Stimulated activated CD4-positive, alpha-beta T cell treated with anti-CD3 and anti-CD28 coated beads, Interleukin-4, amount 100 ng/mL, for 1 hour (primary cell): ENCODE results near the gene TMEM115.

Source experiments
- DNase-seq: peaks from one replicate; pipeline ENCODE4 v3.0.0-alpha.2; 2020

The TMEM115 gene

GRCh38 chr3:50358911-50359759 lies at the start of gene TMEM115:
TMEM115 (minus strand) TSS chr3:50359521; CDS start chr3:50359063, 458 bp downstream.
- peak; percentile 91 for DNase-seq

DNA sequence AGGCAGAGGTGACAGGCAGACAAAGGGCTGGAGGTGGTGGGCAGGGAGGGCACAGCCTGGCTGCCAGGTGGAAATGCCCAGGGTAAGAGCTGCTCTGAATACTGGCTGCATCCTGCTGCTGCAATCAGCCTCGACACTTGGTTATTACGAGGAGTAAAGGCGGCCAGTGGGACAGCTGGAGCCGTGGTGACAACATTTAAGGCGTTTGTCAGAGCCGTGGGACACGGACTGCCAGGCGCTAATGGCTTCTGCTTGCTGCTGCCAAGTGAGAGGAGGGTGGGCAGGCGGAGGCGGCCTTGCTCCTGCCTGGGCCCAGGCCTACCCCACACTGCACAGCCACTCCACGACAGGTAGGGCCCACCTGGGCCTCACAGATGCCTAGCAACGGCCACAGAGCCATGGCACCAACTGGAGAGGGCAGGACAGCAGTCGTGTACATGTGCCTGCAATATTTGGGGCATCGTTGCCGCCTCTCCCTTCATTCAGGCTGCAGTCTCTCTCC lies 49.2 kb upstream of the TMEM115 start:
- DNase-seq = no peak

DNA sequence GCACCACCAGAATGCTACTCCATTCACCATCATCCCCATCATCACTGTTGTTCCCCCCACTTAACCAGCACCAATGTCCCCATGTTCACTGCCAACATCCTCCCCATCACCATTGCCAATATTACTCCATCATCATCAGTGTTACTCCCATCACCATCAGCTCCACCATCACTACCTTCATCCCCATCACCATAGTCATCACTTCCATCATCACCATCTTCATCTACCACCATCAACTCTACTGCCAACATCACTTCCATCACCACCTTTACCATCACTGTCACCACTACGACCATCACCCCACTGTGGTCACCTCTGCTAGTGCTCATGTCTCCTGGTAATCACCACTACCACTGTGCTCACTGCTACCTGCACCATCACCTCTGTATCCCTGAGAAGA lies 47.2 kb upstream of the TMEM115 start:
- DNase-seq = no peak

DNA sequence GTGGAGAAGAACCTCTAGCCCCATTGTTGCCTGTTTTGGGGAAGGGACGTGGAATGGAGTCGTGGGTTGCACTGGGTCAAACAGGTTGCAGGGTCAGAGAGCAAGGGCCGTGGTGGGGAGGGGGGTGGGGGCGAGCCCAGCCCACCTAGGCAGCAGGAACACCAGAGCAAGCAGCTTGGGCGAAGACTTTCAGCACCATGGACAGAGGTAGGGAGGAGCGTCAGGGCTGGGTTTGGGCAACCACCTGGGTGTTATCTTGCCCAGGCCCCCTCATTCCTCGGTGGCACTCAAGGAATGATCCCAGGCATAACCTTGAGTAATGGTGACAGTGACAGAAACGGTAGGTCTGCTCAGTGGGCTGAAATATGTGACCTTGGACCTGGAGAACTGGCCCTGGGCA lies 45.9 kb upstream of the TMEM115 start:
- peak; percentile 7 for DNase-seq

DNA sequence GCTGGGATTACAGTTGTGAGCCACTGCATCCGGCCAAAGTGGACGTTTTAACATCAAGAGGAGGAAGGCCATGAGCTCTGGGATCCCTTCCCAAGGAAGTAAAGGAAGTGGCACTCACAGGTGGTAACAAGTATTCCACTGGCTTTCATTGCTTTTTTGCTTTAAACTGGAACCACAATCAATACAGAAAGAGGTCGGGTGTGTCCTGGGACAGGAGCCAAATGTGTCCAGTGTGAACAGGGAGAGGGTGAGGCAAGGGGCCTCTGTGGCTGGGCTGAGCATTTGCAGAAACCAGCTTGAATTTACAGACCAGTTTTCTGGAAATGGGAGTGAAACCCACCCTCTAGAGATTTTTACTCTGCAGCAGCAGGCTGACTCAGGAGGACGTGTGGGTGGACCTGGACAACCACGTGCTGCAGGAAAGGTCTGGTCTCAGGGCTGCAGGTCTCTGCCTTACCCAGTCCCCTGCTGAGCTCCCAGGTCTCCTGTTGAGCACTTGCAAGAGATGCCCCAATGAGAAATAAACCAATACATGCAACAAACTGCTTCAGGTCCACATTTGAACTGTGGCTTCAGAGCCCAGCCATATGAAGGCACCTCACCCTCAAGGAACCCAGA lies 42.8 kb upstream of the TMEM115 start:
- no peak for DNase-seq

- no peak for DNase-seq
Measured at GRCh38 chr3:50396502-50396901, 37.2 kb upstream of the TMEM115 start.

DNA sequence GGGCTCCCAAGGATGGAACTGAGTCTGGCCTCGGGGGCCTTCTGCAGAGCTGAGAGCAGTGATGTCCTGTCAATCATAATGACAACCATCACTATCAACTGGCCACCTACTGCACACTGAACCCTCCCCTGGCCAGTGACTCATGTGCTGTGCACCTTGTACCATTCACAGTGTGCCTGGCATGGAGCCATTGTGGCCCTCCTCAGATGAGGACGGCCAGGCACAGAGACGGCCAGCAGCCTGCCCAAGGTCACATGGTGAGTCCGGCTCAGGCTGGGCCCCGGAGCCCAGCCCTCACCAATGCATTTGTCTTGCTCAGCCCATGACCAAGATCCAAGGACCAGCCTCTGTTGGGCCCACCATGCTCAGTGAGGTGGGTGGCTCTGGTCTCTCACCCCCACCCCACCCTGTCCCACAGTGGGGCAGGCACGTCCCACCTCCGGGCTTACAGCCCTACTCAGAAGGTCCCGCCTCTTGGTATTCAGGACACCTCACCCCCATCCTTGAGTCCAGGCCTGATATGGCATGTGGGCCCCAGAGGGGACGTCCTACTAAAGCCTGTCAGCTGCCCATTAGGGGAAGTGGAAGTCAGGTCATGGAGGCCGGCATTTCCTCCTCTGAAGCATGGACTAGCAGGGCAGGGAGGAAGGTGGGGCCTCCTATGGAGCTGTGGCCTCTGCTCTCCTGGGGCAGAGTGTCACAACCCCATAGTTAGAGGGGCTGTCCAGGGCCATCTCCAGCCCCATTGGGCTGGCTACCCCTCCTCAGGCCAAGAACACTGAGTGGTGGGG lies 35.9 kb upstream of the TMEM115 start:
- DNase-seq = no peak

- no peak for DNase-seq
Measured at GRCh38 chr3:50393061-50393460, 33.7 kb upstream of the TMEM115 start.

- no peak for DNase-seq
Measured at GRCh38 chr3:50392101-50392715, 32.9 kb upstream of the TMEM115 start.

DNA sequence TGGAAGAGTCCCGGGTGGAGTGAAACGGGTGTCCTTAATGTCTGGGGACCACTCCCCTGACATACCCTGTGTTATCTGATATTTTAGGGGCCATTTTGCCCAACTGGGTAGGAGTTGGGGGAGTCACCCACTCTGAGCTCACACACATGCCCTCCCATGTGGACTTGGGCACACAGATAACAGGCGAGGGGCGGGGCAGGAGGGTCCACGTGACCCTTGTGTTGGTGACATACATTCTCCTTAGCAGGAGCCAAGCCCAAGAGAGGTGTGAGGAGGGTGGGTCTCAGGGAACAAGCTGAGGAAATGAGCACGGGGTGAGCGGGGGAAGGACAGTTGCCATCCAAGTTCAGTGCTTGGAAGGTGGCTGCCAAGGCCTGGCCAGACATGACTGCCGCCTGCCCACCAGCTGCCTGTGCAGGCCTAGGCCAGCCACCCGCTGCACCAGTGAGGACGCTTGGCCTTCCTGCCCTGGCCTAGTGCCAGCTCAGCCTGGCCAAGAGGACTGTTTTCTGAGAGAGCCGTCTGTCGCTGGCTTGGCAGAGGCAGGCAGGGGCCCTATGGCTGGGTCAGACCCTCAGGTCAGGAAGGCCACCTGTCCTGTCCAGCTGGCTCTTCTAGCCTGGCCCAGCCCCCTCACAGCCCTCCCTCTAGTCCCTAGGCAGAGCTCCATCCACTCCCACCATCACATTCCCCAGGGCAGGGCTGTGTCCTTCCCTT lies 31.3 kb upstream of the TMEM115 start:
- DNase-seq = no peak

- DNase-seq = no peak
Measured at GRCh38 chr3:50389414-50389767, 30.1 kb upstream of the TMEM115 start.

DNA sequence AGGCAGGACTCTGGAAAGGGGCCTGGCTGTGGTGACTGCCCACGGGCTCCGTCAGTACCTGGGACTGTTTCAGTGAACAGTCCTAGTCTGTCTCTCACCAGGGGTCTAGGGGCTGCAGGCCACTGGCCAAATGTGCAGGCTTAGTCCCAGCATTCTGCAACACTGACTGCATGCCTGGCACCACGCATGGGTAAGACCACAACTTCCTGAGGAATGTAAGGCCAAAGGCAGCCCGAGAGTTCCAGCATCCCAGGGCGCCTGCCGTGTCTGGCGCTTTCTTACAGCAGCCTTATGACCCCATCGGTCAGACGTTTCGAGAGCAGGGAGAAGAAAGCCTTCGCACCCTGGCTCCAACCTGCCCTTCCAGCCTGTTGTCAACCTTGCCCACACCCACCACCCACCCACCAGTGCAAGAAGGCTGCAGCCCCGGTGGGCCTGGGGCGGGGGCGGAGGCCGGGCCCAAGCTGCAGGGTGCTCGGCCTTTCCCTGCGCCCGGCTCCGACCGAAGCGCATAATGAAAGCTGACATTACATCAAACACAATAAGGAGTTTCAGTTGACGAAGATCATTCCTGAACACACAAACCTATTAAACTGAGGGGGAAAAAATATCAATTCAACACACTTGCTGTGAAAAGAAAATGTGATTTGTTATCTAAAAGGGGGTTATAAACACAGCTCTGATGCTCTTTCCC lies 29.5 kb upstream of the TMEM115 start:
- DNase-seq = no peak

DNA sequence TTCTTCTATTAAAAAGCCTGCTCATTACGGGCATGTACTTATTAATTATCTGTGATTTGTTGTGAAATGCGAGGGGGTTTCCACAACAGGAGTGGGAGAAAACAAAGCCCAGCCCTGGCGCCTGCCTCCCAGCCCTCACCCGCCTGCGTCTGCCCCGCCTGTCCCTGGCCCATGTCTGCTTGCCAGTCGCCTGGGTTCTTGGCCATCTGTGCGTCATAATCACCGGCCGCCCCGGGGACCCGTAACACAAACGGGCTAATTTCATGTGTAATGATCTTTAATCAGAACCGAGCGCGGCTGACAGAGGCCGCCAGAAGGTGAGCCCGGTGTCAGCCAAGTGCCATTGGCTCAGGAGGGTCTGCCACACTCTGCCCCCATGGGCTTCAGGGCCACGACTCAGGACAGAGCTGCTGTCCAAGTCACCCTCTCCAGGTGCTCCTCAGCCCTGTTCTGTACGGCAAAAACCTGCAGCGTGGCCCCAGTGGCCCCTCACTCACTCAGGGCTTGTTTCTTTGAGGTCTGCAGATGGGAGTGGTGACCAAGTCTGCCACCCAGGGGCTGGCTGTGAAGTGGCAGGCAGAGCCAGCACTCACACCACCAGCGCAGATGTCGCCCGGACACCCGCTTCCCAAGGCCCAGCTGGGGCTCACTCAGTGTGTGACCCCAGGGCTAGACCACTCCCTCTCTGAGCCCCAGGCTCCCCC lies 28.8 kb upstream of the TMEM115 start:
- no peak for DNase-seq

- DNase-seq = no peak
Measured at GRCh38 chr3:50385754-50386153, 26.4 kb upstream of the TMEM115 start.

DNA sequence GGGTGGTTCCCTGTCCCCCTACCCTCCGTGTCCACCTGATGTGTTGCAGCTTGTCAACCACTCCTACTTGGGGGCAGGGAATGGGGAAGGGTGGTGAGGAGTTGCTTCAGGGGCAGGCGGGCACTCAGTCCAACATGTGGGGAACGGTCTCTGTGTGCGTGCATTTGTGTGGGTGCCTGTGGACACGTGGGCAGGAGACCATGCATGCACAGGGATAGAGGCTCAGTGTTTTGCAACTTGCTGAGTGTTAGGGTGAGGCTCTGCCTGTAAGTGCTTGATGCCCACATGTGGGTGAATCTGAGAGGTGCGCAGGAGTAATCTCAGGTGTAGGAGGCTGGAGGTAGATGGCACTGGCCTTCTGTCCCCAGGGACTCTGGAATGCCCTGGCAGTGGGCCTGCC lies 24.4 kb upstream of the TMEM115 start:
- no peak for DNase-seq

DNA sequence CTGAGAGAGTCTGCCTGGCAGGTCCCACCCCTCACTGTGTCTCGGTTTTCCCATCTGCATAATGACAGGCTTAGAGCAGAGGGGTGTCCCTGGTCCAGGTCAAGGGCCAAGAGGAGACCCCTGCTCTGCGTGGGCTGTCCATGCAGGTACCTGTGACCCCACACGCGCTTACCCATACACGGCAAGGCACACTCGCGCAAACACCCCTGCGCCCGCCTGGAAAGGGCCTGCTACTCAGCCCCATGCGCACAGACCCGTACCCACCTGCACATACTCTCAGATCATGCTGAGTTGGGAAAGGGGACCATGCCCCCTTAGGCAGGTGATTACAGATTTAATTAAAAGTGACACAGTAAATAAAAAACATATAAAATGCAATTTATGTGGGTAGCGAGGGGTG lies 23.4 kb upstream of the TMEM115 start:
- no peak for DNase-seq

DNA sequence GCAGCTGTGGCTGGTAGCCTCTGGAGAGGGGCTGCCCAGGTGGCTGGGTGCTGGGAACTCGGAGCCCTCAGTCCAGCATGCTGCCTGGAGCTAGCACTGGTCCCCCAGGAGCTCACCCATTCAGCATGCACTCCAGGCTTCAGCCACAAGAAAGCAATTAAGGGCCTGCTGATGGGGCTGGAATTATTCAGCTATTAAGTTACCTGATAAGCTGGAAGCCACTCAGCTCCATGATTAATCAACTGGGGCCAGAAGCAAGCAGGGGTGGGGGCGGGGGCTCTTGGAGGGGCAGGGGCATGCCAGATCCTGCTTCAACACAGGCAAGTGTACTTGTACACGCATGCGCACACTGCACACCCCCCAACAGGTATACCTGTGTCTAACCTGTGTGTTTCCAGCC lies 22.1 kb upstream of the TMEM115 start:
- DNase-seq = no peak

GRCh38 chr3:50380405-50381085 lies 21.2 kb upstream of the TMEM115 start:
- DNase-seq = no peak

DNA sequence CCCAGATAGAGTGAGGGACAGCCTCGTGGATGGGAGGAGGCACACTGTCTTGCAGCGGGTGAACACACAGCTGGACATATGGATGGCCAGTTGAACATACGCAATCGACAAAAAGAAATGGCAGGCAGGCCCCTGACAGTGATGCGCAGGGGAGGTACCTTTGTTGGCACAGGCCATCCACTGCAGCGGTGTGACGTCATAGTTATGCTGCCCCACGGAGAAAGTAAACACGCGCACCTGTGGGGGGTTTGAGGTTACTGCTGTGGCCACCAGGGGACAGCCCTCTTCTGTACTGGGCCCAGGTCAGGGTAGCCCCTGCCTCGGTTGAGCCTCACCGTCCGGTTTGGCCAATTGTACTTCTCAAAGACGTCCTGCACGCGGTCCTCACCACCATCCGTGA lies 19.4 kb upstream of the TMEM115 start:
- DNase-seq = no peak

DNA sequence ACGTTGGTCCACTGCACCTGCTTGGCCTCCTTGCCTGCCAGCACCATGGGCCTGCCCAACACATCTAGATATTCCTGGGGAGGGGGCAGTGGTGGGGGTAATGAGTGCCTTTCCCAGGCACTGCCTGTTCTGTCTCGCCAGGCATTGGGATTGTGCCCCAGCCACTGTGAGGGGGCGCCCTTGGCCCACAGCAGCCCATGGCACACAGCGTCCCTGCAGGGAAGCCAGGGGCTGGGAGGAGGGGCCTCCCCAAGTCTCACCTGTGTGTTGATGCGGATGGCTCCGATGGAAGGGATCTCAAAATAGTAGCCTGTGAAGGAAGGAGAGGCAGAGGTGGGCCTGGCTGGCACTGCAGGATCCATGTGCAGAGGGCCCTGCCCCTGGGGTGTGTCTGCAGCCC lies 18.7 kb upstream of the TMEM115 start:
- no peak for DNase-seq
